GM19438 (cell line): Measurements from ENCODE around the gene AEN.
"Not testable (repeated sequence)": the region's sequence is repeated elsewhere in the genome, so short reads cannot be mapped to it uniquely, and the experiment has no call there.

Experiments
- ATAC-seq: cut with Tn5 transposase; IDR thresholded peaks from one replicate; pipeline ENCODE4 v1.9.1; 2021; ENCODE audit warnings: low read depth; ENCODE audit not compliant: unreplicated experiment

Gene AEN

DNA sequence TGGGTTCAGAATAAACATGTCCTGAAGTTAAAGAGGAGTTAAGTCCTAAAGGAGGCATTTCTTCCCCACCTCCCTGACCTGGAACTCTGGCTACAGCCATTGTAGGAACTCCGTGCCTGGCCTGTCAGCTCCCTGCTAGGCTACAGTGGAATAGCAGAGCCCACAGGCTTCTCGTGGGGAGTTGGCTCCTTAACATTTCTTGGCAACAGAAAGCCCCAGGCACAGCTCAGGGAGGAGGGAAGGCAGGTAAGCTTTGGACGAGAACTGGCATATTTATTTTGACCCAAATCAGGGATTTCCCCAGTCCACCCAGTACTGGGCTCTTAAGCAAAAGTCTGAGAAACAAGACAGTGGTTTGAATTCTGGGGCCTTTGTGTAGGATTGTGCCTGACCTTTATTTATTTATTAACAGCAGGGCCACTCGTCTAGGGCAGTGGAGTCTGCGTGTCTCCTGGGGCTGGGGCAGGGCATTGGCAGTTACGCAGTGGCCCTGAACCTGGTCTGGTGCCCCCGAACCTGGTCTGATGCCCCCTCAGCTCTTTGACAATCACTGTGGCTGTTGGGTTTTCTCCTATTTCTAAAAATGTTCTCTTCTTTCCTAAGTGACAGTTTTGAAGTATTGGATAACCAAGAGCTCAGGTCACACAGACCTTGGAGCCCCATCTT, 9.8 kb downstream of the AEN start:
- ATAC-seq, result no peak

DNA sequence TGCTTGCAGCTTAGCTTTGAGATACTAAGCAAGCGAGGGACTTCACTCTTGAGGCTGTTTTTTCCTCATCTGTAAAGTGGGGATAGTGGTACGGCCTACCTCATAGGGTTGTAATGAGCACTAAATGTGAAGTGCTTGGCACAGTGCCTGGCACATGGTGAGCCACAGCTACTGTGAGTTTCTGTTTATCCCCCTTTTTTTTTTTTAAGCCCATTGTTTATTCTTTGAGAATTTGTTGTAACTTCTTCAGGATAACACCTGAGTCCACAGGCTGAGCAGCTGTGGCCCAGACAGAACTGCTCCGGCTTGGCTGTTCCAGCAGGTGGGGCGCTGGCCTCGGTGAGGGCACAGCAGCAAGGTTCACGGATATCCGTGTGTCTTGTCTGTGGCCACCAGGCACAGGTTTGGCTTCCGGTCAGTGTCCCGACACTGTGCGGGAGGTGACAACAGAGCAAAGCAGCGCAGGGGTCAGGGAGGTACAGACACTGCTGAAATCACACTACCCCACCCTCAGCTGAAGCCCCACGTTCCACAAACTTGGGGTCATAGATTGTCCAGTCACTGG, 10.4 kb downstream of the AEN start:
- no peak for ATAC-seq

DNA sequence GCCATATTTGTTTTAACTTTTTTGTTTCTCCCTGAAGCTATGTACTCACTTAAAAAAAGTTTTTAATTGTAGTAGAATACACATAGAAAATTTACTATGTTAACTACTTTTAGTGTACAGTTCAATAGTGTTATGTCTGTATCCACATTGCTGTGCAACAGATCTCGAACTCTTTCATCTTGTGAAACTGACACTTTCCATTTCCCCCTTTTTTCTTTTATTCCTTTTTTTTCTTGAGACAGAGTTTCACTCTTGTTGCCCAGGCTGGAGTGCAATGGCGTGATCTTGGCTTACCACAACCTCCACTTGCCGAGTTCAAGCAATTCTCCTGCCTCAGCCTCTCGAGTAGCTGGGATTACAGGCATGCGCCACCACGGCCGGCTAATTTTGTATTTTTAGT, 11.7 kb downstream of the AEN start:
- not testable (repeated sequence) for ATAC-seq

DNA sequence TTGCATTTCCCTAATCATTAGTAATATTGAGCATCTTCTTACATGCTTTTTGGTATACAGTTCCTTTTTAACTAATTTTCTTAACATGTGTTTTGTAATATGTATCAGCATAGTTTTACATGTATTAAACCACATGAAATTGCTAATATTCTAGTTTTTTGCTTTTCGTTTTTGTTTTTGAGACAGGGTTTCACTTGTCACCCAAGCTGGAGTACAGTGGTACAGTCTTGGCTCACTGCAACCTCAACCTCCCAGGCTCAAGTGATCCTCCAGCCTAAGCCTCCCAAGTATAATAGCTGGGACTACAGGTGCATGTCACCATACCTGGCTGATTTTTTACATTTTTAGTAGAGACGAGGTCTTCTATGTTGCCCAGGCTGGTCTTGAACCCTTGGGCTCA, 13.3 kb downstream of the AEN start:
- no peak for ATAC-seq

DNA sequence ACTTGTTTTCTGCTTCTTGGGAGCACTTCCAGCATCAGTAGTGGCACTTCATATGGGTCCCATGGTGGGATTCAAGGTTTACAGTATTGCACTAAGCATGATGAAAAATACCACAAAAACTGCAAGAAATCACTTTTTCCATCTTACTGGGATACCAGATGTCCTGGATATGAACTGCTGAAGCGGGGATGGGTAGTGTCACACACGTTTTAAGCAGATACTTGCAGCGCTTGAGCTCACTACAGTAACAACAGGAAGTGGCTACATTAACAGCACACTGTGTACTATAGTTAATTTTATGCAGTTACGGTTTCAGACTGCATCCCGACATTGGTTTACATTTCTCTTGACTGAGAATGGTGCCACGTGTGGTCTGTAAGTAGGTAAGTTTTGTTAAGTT, 14.2 kb downstream of the AEN start:
- ATAC-seq, result peak; percentile 34

DNA sequence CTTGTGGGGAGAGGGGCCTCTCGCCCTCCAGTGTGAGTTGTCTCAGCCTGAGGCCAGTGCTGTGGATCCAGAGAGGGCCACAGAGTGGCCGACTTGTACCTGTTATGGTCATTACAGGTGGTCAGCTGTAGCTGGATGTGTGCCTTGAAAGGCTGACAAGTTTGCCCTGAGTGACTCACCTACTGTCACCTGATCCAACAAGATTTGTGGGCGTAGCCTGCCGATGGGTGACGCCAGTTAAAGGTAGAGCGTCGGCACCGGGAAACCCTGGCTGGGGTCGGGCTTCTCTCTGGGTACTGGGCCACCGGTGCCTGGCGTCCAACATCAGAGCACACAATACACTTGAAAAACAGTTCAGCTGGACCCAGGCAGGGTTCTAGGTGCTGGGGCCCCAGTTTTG, 14.9 kb downstream of the AEN start:
- ATAC-seq, result no peak

DNA sequence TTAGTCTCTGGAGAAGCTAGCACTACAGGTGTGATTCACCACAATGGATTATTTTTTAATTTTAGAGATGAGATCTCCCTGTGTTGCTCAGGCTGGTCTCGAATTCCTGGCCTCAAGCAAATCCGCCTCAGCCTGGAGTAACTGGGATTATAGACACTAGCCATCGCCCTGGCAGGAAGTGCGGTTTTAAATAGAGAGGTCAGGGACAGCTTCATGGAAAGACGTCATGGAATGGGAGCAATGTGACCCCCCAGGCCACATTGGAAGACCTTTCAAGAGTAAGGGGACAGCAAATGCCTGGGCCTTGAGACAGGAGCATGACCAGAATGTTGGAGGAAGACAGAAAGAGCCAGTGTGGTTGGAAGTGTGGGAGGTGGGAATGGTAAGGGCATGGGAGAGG, 15.5 kb downstream of the AEN start:
- no peak for ATAC-seq

DNA sequence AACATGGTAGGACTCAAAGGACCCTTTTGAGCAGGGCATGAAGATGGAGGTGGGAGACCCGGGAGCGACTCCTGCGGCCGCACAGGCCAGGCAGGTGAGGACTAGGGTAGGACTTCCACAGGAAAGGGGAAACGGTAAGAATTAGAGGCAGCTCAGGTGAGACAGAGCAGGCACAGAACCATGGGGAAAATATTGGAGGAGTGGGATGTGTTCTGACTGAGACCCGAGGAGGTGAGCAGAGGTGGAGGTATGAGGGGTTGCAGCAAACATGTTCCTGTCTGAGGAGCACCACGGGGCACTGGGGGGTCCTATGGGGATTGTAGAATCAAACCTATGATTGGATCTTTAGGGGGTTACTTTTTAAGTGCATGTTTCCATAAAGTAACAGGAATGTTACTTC, 16.3 kb downstream of the AEN start:
- no peak for ATAC-seq

DNA sequence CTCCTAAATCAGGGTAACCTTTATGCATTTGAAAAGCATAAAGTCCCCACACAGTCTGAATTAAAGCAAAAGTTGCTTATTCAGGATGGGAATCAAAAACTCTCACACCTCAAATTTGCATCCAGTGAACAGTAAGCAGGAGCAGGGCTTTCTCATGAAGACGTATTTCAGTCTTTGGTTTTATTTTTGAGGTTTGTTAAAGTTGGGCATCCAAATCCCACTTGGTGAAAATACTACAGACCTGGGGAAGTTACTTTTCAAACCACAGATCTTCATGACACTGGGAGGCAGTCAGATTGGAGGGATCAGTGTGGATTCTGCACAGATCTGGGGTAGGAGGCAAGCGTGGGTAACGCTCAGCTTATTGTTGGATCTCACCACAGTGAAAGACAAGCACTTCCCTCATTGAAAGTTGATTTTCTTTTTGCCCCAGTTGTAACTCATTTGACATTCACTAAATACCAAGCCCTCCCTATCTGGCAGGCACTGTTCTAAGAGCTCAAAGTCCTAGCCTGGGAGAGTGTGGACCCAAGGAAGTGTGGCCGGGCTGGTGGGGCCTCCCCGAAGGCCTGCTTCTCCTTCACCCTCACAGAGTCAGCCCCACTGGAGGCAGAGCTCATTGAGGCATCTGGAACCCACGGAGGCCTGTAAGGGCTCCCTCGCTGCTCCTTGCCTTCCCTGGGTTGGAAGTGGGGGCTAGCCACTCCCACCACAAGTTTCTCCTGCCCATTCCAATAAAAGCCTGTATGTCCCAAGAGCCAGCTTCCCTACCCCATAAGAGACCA, 16.9 kb downstream of the AEN start:
- no peak for ATAC-seq

DNA sequence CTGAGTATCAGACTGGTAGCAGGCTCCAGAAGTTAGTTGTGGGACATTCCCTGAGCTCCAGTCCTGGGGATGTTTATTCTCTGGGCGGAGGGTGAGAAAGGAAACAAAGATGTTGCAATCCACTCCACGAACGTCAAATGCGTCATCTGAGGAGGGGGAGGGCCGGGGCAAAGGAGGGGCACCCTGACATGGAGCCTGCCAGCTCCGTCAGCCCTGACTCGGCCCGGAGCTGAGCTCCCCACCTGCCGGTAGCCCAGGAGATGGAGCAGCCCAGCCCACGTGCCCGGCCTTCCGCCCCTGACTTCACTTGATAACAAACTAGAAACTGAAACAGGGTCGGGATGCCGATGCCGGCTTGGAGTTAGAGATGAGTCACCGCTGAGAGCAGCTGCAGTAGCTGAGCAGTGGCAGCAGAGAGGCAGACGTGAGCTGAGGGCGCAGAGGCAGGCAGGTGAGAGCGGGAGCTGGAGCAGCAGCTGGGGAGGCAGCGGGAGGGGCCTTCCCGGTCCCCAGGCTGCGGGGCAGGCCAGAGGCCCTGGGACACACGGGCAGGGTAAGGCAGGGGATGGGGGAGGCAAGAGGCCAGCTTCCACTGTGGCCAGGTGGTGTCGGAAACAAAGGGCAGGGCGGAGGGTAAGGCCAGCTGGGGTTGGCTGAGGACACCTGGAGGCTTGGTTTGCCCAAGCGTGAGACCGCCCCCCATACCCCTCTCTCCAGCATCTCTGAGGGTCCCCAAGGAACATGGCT, 17.7 kb downstream of the AEN start, which contains the start of gene ISG20:
Gene ISG20, plus strand, starts transcription at position 391 of the 747 bp plus-strand sequence. Its CDS starts 351 bp downstream, at position 742.
- peak; percentile 60 for ATAC-seq

DNA sequence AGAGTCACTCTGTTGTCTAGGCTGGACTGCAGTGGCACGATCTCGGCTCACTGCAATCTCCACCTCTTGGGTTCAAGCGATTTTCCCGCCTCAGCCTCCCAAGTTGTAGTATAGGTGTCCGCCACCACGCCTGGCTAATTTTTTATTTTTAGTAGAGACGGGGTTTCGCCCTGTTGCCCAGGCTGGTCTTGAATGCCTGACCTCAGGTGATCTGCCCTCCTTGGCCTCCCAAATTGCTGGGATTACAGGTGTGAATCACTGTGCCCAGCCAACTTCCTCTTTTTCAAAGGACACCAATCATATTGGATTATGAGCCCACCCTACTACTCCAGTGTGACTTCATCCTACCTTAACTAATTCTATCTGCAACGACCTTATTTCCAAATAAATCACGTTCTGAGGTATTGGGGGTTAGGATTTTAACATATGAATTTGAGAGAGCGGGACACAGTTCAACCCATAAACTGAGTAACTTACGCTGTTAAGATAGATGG, 20.9 kb downstream of the AEN start:
- ATAC-seq, result no peak

GRCh38 chr15:88642514-88642913, 21.4 kb downstream of the AEN start:
- ATAC-seq, result not testable (repeated sequence)

- no peak for ATAC-seq
Measured at GRCh38 chr15:88644741-88645140, 23.6 kb downstream of the AEN start.

- no peak for ATAC-seq
Measured at GRCh38 chr15:88645171-88646087, 24.3 kb downstream of the AEN start.

DNA sequence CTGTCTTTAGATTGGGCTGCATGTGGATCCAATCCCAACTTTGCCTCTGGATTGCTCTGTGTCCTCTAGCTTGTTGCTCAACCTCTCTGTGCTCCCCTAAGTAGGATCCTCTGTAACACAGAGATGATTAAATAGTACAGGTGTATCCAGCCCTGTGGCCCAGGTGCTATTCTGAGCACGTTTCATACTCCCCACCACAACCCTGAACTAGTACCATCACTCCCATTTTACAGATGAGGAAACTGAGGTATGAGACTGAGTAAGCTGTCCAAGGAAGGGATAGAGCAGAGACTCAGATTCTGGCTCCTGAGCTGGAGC, 24.9 kb downstream of the AEN start:
- no peak for ATAC-seq

DNA sequence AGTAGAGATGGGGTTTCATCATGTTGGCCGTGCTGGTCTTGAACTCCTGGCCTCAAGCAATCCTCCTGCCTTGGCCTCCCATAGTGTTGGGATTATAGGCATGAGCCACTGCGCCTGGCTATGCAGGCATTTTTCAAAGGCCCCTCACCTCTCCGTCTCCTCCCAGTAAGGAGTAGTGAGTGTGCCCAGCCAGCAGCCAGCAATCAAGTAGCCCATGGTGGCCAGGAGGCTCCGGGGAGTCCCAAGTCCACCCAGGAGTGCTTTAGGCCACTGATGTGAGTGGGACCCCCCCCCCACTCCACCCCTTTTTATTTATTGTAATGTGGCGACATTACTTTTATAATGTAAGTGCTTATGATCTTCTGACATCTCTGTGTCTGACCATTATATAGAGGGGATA, 25.8 kb downstream of the AEN start:
- ATAC-seq, result no peak

DNA sequence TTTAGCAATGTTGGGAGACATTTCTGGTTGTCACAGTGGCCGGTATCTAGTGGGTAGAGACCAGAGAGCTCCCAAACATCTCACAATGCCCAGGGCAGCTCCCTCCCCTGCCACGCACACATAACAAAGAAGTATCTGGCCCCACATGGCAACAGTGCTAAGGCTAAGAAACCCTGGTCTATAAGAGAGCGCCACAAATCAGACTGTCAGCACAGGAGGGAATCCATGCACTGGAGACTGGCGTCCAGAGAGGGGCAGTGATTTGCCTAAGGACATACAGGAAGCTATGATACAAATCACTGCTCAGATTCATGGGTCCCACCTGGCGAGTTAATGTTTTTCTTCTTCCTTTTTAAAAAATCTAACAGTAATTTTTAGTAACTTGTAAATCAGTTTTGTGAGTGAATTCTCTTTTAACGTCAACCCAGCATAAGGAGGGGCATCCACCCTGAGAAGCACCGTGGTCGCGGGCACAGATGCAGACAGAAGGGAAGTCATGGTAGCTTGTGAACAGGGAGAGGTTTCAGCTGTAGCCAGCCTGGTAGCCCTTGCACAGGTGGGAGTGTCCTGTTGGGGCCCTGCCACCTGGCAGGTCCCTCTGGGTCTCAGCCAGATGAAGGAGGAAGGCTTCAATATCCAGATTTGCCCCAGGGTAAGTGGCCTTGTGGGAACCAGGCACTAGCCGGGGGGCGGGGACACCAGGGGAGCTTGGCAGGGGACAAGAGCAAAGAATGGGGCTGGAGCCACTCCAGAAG, 26.4 kb downstream of the AEN start:
- ATAC-seq, result no peak

DNA sequence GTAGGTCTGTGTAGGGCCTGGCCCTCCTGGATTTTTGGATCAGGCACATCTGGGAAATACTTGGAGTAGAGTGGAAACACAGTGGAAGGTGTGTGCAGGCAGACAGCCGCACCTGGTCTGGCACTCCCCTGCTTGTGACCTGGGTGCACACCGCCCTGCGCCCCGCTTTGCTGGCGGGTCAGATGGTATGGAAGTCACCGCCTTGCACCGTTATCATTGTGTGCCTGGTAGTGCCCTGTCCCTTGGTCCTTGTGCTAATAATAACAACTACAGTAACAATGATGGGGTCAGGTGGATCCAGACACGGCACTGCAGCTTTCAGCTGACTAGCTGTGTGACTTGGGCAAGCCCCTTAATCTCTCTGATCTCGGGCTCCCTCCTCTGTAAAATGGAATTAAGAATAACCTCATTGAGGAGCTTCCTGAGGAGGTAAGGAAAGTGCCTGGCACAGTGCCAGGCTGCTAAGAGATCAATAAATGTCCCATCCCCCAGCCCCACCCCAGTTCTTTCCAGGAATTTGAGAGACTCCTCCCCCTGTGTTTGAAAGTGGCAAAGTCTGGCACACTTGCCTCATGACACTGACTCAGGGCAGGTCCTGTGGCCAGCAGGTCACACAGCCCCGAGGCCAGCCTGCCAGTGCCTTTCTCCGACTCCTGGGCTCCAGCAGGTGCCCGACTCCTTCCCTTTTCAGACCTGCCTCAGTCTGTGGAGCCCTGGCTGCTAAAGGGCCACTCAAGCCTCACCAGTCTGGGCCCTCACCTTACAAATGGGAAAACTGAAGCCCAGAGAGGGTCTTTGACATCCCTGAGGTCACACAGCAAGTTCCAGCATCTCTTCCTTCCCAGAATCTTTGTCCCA, 27.4 kb downstream of the AEN start:
- no peak for ATAC-seq
